Measurements from ENCODE around the gene OTOA. TPM values are rescaled to one million over a fixed set of nuclear protein-coding genes. Genes with fewer than 3 reads are reported as not detected.
"Not testable (repeated sequence)": the region's sequence is repeated elsewhere in the genome, so short reads cannot be mapped to it uniquely, and the experiment has no call there.

OTOA gene
- total RNA-seq, 1 experiment from 2014 or later, result 0.11 TPM

DNA sequence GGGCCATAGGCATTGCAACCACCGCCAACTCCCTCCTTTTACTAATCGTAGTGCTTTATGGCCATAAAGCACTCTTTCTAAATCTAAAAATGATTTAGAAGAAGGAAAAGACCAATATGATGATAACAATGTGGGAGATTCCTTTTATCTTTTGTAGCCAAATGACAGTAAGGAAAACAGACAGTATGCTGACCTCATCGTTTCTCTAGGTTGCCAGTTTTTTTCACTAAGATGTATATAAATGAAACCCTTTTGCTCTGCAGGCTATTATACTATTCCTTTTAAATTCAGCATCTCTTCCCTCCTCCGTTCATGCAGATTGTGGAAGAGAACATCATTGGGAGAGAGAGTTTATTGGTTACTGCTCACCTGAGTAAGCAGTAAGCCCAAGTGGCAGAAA, 25.3 kb downstream of the OTOA start:
- no peak for DNase-seq
- no peak overlapping the region for H2BK20ac ChIP-seq (ENCODE audit: low read depth, low read length, poor library complexity, severe bottlenecking)
- H4K91ac ChIP-seq (ENCODE audit: insufficient read length, low read depth, low read length), result no peak overlapping the region
- TF ChIP-seq, protein P1, sequence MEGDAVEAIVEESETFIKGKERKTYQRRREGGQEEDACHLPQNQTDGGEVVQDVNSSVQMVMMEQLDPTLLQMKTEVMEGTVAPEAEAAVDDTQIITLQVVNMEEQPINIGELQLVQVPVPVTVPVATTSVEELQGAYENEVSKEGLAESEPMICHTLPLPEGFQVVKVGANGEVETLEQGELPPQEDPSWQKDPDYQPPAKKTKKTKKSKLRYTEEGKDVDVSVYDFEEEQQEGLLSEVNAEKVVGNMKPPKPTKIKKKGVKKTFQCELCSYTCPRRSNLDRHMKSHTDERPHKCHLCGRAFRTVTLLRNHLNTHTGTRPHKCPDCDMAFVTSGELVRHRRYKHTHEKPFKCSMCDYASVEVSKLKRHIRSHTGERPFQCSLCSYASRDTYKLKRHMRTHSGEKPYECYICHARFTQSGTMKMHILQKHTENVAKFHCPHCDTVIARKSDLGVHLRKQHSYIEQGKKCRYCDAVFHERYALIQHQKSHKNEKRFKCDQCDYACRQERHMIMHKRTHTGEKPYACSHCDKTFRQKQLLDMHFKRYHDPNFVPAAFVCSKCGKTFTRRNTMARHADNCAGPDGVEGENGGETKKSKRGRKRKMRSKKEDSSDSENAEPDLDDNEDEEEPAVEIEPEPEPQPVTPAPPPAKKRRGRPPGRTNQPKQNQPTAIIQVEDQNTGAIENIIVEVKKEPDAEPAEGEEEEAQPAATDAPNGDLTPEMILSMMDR (conservative IDR thresholded peaks at IDR 0.05), result no peak
- no peak overlapping the region for H3K4ac ChIP-seq (ENCODE audit: low read depth, low read length)
- H2AK5ac ChIP-seq (ENCODE audit: insufficient read length, low read length), result no peak overlapping the region
- H2BK15ac ChIP-seq (ENCODE audit: low read depth, low read length), result no peak overlapping the region
- H3K14ac ChIP-seq (ENCODE audit: insufficient read depth, low read length), result no peak overlapping the region
- H3T11ph ChIP-seq (ENCODE audit: low read length), result no peak overlapping the region
- H3K27me3 ChIP-seq (ENCODE audit: insufficient read depth, low read length), result no peaks in the 10 kb centered on the region
- peaks cover 12% of the 10 kb centered on the region for H3K27me3 Mint-ChIP-seq (ENCODE audit: low read depth)
- H4K5ac ChIP-seq (ENCODE audit: insufficient read length, low read depth, low read length), result no peak overlapping the region
- no peaks in the 10 kb centered on the region for H3K36me3 Mint-ChIP-seq (ENCODE audit: insufficient read depth in 1 of 3, low read depth in 3 of 3)
- no peak overlapping the region for H2BK120ac ChIP-seq (ENCODE audit: low read depth, low read length, poor library complexity, severe bottlenecking)
- no peaks in the 10 kb centered on the region for H3K79me2 ChIP-seq (ENCODE audit: insufficient read depth, low read length)
- no peak overlapping the region for H3K27ac ChIP-seq (ENCODE audit: insufficient read length, low read depth, low read length)
- H4K20me1 ChIP-seq (ENCODE audit: control insufficient read depth, insufficient read depth, insufficient read length), result no peaks in the 10 kb centered on the region
- no peak overlapping the region for H3K18ac ChIP-seq (ENCODE audit: insufficient read length, low read depth, low read length)
- H3K4me2 ChIP-seq (ENCODE audit: insufficient read depth, insufficient read length, low read length), result no peak overlapping the region
- no peaks in the 10 kb centered on the region for H3K9me3 ChIP-seq (ENCODE audit: control insufficient read depth, low read depth, low read length)
- H3K4me1 ChIP-seq (ENCODE audit: insufficient read depth, low read length), result no peaks in the 10 kb centered on the region
- H2BK5ac ChIP-seq (ENCODE audit: insufficient read length, low read length), result no peak overlapping the region
- no CpG with 5 or more reads among the region's 4 CpGs for WGBS (ENCODE audit: extremely low coverage, insufficient read length, low lambda C conversion rate)
- no peak overlapping the region for H2BK12ac ChIP-seq (ENCODE audit: insufficient read length, low read depth, low read length)
- no peak overlapping the region for H3K4me3 Mint-ChIP-seq
- no peaks in the 10 kb centered on the region for H3K79me1 ChIP-seq (ENCODE audit: insufficient read depth, low read depth, low read length, poor library complexity, severe bottlenecking)
- peaks cover 2% of the 10 kb centered on the region in 2 experiments; a peak in 1 of 4 replicates for H3K4me1 Mint-ChIP-seq
- H4K8ac ChIP-seq (replicated peaks; ENCODE audit: insufficient read length, low read depth, low read length), result no peak overlapping the region
- H3K23ac ChIP-seq (ENCODE audit: insufficient read length, low read depth, low read length), result no peak overlapping the region
- H3K9ac ChIP-seq (ENCODE audit: extremely low read depth, insufficient read length, low read length), result no peak overlapping the region
- no peak overlapping the region for H3K56ac ChIP-seq (ENCODE audit: insufficient read length, low read depth, low read length)
- H3K9me3 Mint-ChIP-seq, result peaks cover 3 to 9% of the 10 kb centered on the region in 2 experiments; a peak in 4 of 5 replicates
- H2AFZ ChIP-seq (ENCODE audit: low read length), result no peak overlapping the region
- H3K23me2 ChIP-seq (ENCODE audit: insufficient read length, low read depth, low read length, poor library complexity, severe bottlenecking), result no peaks in the 10 kb centered on the region
- no peak overlapping the region for H3K27ac Mint-ChIP-seq

DNA sequence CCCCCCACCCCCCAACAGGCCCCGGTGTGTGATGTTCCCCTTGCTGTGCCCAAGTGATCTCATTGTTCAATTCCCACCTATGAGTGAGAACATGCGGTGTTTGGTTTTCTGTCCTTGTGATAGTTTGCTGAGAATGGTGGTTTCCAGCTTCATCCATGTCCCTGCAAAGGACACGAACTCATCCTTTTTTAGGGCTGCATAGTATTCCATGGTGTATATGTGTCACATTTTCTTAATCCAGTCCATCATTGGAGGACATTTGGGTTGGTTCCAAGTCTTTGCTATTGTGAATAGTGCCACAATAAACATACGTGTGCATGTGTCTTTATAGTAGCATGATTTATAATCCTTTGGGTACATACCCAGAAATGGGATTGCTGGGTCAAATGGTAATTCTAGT, 27.2 kb downstream of the OTOA start:
- not testable (repeated sequence) for H4K8ac ChIP-seq (replicated peaks; ENCODE audit: insufficient read length, low read depth, low read length); H2AFZ ChIP-seq (ENCODE audit: low read length); H3K4me1 ChIP-seq (ENCODE audit: insufficient read depth, low read length); H3K4ac ChIP-seq (ENCODE audit: low read depth, low read length); H3K79me1 ChIP-seq (ENCODE audit: insufficient read depth, low read depth, low read length, poor library complexity, severe bottlenecking); H3K4me3 Mint-ChIP-seq; H2BK20ac ChIP-seq (ENCODE audit: low read depth, low read length, poor library complexity, severe bottlenecking); H3K27ac ChIP-seq (ENCODE audit: insufficient read length, low read depth, low read length); H3K18ac ChIP-seq (ENCODE audit: insufficient read length, low read depth, low read length); DNase-seq; H3K9ac ChIP-seq (ENCODE audit: extremely low read depth, insufficient read length, low read length); H3K14ac ChIP-seq (ENCODE audit: insufficient read depth, low read length); H2BK12ac ChIP-seq (ENCODE audit: insufficient read length, low read depth, low read length); H3T11ph ChIP-seq (ENCODE audit: low read length); H3K23ac ChIP-seq (ENCODE audit: insufficient read length, low read depth, low read length); H2AK5ac ChIP-seq (ENCODE audit: insufficient read length, low read length); H3K4me2 ChIP-seq (ENCODE audit: insufficient read depth, insufficient read length, low read length); H4K5ac ChIP-seq (ENCODE audit: insufficient read length, low read depth, low read length); H4K91ac ChIP-seq (ENCODE audit: insufficient read length, low read depth, low read length); H3K36me3 Mint-ChIP-seq (ENCODE audit: insufficient read depth in 1 of 3, low read depth in 3 of 3); H3K27me3 ChIP-seq (ENCODE audit: insufficient read depth, low read length); H3K79me2 ChIP-seq (ENCODE audit: insufficient read depth, low read length); H3K23me2 ChIP-seq (ENCODE audit: insufficient read length, low read depth, low read length, poor library complexity, severe bottlenecking); H2BK5ac ChIP-seq (ENCODE audit: insufficient read length, low read length); H2BK15ac ChIP-seq (ENCODE audit: low read depth, low read length); H4K20me1 ChIP-seq (ENCODE audit: control insufficient read depth, insufficient read depth, insufficient read length); H3K9me3 Mint-ChIP-seq; H3K27ac Mint-ChIP-seq; H3K56ac ChIP-seq (ENCODE audit: insufficient read length, low read depth, low read length); H2BK120ac ChIP-seq (ENCODE audit: low read depth, low read length, poor library complexity, severe bottlenecking); H3K9me3 ChIP-seq (ENCODE audit: control insufficient read depth, low read depth, low read length); H3K4me1 Mint-ChIP-seq
- H3K27me3 Mint-ChIP-seq (ENCODE audit: low read depth), result peaks cover 12% of the 10 kb centered on the region
- WGBS (ENCODE audit: extremely low coverage, insufficient read length, low lambda C conversion rate), result no CpG with 5 or more reads among the region's 4 CpGs

Measured in H9 (cell line).